GM23248 (cell line): Measurements from ENCODE around the gene UGT1A4.

ENCODE experiments used
- EZH2 ChIP-seq: fragments of 200-600 bp; sonication (generic); IDR thresholded peaks from 2 replicates; pipeline ENCODE4 v1.6.1; 2018; ENCODE audit warnings: antibody characterized with exemption, mild to moderate bottlenecking; ENCODE audit not compliant: insufficient read depth, poor library complexity, severe bottlenecking
- EZH2phosphoT487 ChIP-seq: fragments of 200-600 bp; sonication (generic); IDR thresholded peaks from 2 replicates; pipeline ENCODE4 v1.6.1; 2018; ENCODE audit warnings: antibody characterized with exemption, moderate library complexity, mild to moderate bottlenecking, low read depth; ENCODE audit not compliant: insufficient read depth

GRCh38 chr2:233728723-233729301, 10.3 kb downstream of the UGT1A4 start, which contains the start of gene UGT1A3:
- TF ChIP-seq EZH2 = no peak
- TF ChIP-seq EZH2phosphoT487 = no peak
